Duodenal mucosa (tissue), 2 donors: ENCODE results near the gene CEP128.

Source experiments
- H3K27ac ChIP-seq: one replicate; pipeline ENCODE4 v1.7.0; 2013; ENCODE audit warnings: low read depth, low read length
- H3K27me3 ChIP-seq, 2 donors: one replicate each; pipeline ENCODE4 v1.7.0; 2013; ENCODE audit warnings: low read length in 2 of 2, control low read depth in 1 of 2; ENCODE audit not compliant: insufficient read depth in 2 of 2, control insufficient read depth in 1 of 2
- H3K36me3 ChIP-seq, 2 donors: one replicate each; pipeline ENCODE4 v1.7.0; 2013; ENCODE audit warnings: low read length in 2 of 2, control low read depth in 1 of 2; ENCODE audit not compliant: insufficient read depth in 2 of 2, control insufficient read depth in 1 of 2
- H3K4me1 ChIP-seq, 2 donors: one replicate each; pipeline ENCODE4 v1.7.0; 2013; ENCODE audit warnings: low read length in 2 of 2, control low read depth in 1 of 2; ENCODE audit not compliant: insufficient read depth in 2 of 2, control insufficient read depth in 1 of 2
- H3K4me3 ChIP-seq, 2 donors: one replicate each; pipeline ENCODE4 v1.7.0; 2013; ENCODE audit warnings: low read length in 2 of 2, low read depth in 1 of 2
- H3K9ac ChIP-seq, 2 donors: one replicate each; pipeline ENCODE4 v1.7.0; 2013; ENCODE audit warnings: low read length in 2 of 2, low read depth in 1 of 2
- H3K9me3 ChIP-seq, 2 donors: one replicate each; pipeline ENCODE4 v1.7.0; 2013; ENCODE audit warnings: low read length in 2 of 2, control low read depth in 1 of 2; ENCODE audit not compliant: control insufficient read depth in 1 of 2

Gene CEP128

DNA sequence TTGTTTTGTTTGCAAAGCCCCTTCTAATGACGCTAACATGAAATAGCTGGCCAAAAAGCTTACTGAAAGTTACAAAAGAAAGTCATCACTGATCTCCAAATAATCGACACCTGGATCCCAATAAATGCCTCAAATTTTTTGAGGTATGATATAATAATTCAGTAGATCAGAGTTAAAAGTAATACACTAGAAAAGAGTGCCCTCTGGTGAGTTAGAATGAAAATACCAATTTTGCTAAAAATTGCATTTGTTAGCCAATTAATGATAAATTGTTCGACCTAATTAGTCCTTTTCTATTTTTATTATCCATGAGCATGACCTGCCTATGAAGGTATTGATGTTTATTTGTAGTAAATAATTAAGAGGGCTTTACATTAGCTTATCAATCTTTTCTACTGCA lies 78.6 kb downstream of the CEP128 start:
- Histone ChIP-seq H3K4me3 (no peak overlapping the region), H3K9ac (no peak overlapping the region), H3K27me3 (no peaks in the 10 kb centered on the region), H3K4me1 (no peaks in the 10 kb centered on the region), H3K36me3 (no peaks in the 10 kb centered on the region), H3K9me3 (peaks cover 8 to 10% of the 10 kb centered on the region in 2 donors), H3K27ac (no peak overlapping the region)

- Histone ChIP-seq H3K4me3 (no peak overlapping the region), H3K36me3 (no peaks in the 10 kb centered on the region), H3K27ac (no peak overlapping the region), H3K4me1 (no peaks in the 10 kb centered on the region), H3K9ac (no peak overlapping the region), H3K9me3 (peaks cover 4 to 6% of the 10 kb centered on the region in 2 donors), H3K27me3 (no peaks in the 10 kb centered on the region)
Measured at GRCh38 chr14:80862541-80862940, 79.0 kb downstream of the CEP128 start.

DNA sequence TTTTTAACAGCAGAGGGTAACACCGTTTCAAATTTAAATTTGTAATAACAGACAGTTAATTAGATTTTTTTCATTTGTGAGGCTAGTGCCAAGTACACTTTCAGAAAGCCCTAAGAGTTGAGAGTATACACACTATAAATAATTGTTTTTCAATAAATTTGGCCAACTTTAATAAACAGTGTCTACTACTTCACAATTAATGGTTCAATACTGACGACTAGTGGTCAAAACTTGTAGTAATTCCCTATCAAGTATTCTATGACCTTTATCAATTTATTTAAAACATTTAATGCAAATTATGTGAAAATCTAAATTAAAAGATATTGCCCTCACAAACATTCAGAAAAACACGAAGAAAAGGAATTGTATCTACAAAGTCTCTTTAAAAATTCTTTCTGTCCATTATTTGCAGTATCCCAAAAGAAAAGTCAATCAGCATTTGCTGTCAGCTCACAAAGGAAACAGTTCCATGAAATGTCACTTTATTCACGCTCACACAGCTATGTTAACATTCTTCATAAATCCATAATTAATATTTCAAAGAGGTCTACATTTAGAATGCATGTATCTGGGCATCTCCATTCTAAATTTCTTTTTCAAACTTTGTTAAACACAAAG lies 91.2 kb downstream of the CEP128 start:
- H3K27ac ChIP-seq, result no peak overlapping the region
- H3K9ac ChIP-seq, result no peak overlapping the region
- no peaks in the 10 kb centered on the region for H3K4me1 ChIP-seq
- H3K36me3 ChIP-seq, result no peaks in the 10 kb centered on the region
- no peaks in the 10 kb centered on the region for H3K9me3 ChIP-seq
- no peaks in the 10 kb centered on the region for H3K27me3 ChIP-seq
- no peak overlapping the region for H3K4me3 ChIP-seq

DNA sequence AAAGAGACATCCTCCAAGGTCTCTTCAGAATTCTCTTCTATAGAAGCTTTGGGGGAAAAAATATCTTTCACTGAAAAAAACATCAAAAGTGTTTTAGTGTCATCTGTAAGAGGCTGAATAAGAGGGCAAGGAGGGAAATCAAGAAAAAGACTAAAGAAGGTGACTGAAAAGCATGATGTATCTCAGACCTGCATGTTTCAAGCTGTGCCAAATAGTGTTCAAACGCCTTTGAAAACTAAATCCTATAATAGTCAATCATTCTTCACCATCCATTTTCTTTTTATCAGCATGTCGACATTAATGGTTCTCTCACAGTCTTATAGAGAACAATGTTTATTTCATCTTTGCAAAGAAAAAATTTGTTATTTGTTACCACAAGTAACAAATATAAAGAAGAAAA lies 94.5 kb downstream of the CEP128 start:
- no peaks in the 10 kb centered on the region for H3K36me3 ChIP-seq
- no peaks in the 10 kb centered on the region for H3K9me3 ChIP-seq
- H3K4me3 ChIP-seq, result no peak overlapping the region
- H3K27me3 ChIP-seq, result no peaks in the 10 kb centered on the region
- H3K27ac ChIP-seq, result no peak overlapping the region
- no peaks in the 10 kb centered on the region for H3K4me1 ChIP-seq
- H3K9ac ChIP-seq, result no peak overlapping the region

- no peaks in the 10 kb centered on the region for H3K4me1 ChIP-seq
- H3K36me3 ChIP-seq, result no peaks in the 10 kb centered on the region
- no peak overlapping the region for H3K27ac ChIP-seq
- H3K9me3 ChIP-seq, result no peaks in the 10 kb centered on the region
- H3K9ac ChIP-seq, result no peak overlapping the region
- no peaks in the 10 kb centered on the region for H3K27me3 ChIP-seq
- H3K4me3 ChIP-seq, result no peak overlapping the region
Measured at GRCh38 chr14:80845856-80846255, 95.7 kb downstream of the CEP128 start.

DNA sequence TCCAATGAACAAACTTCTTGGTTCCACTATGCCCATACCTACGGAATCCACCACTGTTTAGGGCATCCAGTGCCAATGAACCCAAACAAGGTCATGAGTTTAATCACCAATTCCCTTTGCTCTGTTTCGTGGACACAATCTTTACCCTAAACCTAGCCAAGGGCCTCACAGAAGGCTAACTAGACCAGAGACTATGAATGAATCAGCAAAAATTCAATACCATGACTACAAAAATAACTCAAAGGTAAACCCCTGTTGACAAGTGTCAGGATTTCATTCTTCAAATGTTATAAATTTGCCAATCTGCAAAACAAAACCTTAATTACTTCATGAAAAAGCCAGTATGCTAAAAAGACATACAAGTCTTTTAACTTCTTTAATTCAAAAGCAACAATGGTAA lies 96.7 kb downstream of the CEP128 start:
- Histone ChIP-seq H3K27ac (no peak overlapping the region), H3K36me3 (no peaks in the 10 kb centered on the region), H3K9ac (no peak overlapping the region), H3K4me1 (no peaks in the 10 kb centered on the region), H3K4me3 (no peak overlapping the region), H3K27me3 (no peaks in the 10 kb centered on the region), H3K9me3 (no peaks in the 10 kb centered on the region)

- no peaks in the 10 kb centered on the region for H3K9me3 ChIP-seq
- no peaks in the 10 kb centered on the region for H3K36me3 ChIP-seq
- no peaks in the 10 kb centered on the region for H3K27me3 ChIP-seq
- H3K4me3 ChIP-seq, result no peak overlapping the region
- no peak overlapping the region for H3K27ac ChIP-seq
- no peak overlapping the region for H3K9ac ChIP-seq
- H3K4me1 ChIP-seq, result no peaks in the 10 kb centered on the region
Measured at GRCh38 chr14:80839743-80840142, 101.8 kb downstream of the CEP128 start.

DNA sequence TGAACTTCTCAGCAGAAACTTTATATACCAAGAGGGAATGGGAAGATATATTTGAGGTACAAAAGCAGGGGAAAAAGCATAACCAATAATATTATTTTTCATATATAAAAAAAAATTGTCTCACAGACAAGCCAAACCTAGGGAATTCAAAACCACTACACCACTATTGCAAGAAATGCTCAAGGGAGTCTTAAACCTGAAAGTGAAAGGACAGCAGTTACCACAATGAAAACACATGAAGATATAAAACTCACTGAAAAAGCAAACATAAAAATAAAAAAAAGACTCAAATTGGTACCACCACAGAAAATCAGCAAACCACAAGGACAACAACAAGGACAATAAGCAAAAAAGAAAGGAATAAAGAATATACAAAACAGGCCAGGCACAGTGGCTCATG lies 131.9 kb downstream of the CEP128 start:
- Histone ChIP-seq H3K9ac (no peak overlapping the region), H3K27ac (no peak overlapping the region), H3K36me3 (no peaks in the 10 kb centered on the region), H3K4me1 (no peaks in the 10 kb centered on the region), H3K4me3 (no peak overlapping the region), H3K27me3 (no peaks in the 10 kb centered on the region), H3K9me3 (no peaks in the 10 kb centered on the region)

DNA sequence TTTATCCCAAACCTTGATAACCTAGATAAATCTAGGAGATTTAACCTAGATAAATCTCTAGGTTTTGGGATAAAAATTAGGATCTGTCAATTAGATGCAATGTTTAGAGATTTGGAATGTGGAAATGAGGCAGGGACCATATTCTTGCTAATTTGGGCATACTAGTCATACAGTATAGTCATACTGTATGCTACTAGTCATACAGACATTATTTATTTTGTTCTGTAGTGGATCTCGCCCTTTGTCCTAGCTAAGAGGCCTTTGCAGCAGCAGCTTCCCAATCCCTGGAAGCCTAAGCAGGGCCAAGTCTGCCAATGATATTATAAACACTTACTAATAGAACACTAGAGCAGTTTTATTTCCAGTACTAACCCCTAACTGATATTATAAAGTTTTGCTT lies 136.4 kb downstream of the CEP128 start:
- H3K36me3 ChIP-seq, result no peaks in the 10 kb centered on the region
- H3K4me3 ChIP-seq, result no peak overlapping the region
- no peak overlapping the region for H3K9ac ChIP-seq
- no peaks in the 10 kb centered on the region for H3K4me1 ChIP-seq
- peaks cover 2 to 3% of the 10 kb centered on the region in 2 donors for H3K9me3 ChIP-seq
- no peaks in the 10 kb centered on the region for H3K27me3 ChIP-seq
- no peak overlapping the region for H3K27ac ChIP-seq

GRCh38 chr14:80798878-80799277 lies 142.7 kb downstream of the CEP128 start:
- H3K4me1 ChIP-seq, result no peaks in the 10 kb centered on the region

DNA sequence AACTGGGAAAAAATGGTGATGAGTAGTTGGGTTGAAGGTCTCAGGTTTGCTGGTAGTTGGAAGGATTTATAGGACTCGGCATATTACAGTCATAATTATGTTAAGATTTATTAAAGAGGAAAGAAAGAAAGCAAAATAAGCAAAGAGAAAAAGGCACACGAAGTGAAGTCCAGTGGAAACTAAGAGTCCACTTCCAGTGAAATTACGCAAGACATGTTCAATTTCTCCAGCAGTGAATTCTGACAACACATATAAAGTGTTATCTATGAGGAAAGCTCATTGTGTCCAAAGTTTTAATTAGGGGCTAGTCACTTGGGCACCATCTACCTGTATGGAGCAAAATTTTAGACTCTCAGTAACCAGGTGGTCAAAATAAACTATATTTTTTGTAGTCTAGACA lies 143.3 kb downstream of the CEP128 start:
- H3K27me3 ChIP-seq, result no peaks in the 10 kb centered on the region
- no peak overlapping the region for H3K27ac ChIP-seq
- H3K4me3 ChIP-seq, result no peak overlapping the region

More at GRCh38 chr14:80798878-80799277, 142.7 kb downstream of the CEP128 start:
- Histone ChIP-seq H3K9ac (no peak overlapping the region), H3K27ac (no peak overlapping the region), H3K9me3 (peaks cover 4% of the 10 kb centered on the region in 2 donors), H3K27me3 (no peaks in the 10 kb centered on the region), H3K36me3 (no peaks in the 10 kb centered on the region), H3K4me3 (no peak overlapping the region)

More for the DNA sequence above, 143.3 kb downstream of the CEP128 start:
- no peak overlapping the region for H3K9ac ChIP-seq
- H3K9me3 ChIP-seq, result peaks cover 4% of the 10 kb centered on the region in 2 donors
- no peaks in the 10 kb centered on the region for H3K4me1 ChIP-seq
- no peaks in the 10 kb centered on the region for H3K36me3 ChIP-seq
